Muscle layer of colon (tissue), 2 donors: Measurements from ENCODE around the gene SGSM1.
A peak's percentile ranks its signal among the peaks of the same experiment; 100 is the strongest.

Experiments
- H3K27ac ChIP-seq: one replicate; pipeline ENCODE4 v1.7.0; 2013; ENCODE audit warnings: low read depth, mild to moderate bottlenecking, low read length, moderate library complexity
- H3K27me3 ChIP-seq, 2 donors: one replicate each; pipeline ENCODE4 v1.7.0; 2013; ENCODE audit warnings: low read length in 2 of 2, mild to moderate bottlenecking in 2 of 2; ENCODE audit not compliant: insufficient read depth in 2 of 2, control insufficient read depth in 1 of 2
- H3K36me3 ChIP-seq: one replicate; pipeline ENCODE4 v1.7.0; 2013; ENCODE audit warnings: mild to moderate bottlenecking, low read length; ENCODE audit not compliant: insufficient read depth
- H3K4me1 ChIP-seq: one replicate; pipeline ENCODE4 v1.7.0; 2013; ENCODE audit warnings: mild to moderate bottlenecking, low read length; ENCODE audit not compliant: insufficient read depth
- H3K4me3 ChIP-seq, 2 donors: one replicate each; pipeline ENCODE4 v1.7.0; 2013; ENCODE audit warnings: low read length in 2 of 2, low read depth in 1 of 2, mild to moderate bottlenecking in 1 of 2, moderate library complexity in 1 of 2
- H3K9ac ChIP-seq: one replicate; pipeline ENCODE4 v1.7.0; 2013; ENCODE audit warnings: low read length
- H3K9me3 ChIP-seq: one replicate; pipeline ENCODE4 v1.7.0; 2013; ENCODE audit warnings: mild to moderate bottlenecking, low read length
- donor health status: abdominal sarcoma.
- donor health status: Adenocarcinoma of cecum.

SGSM1 gene

GRCh38 chr22:24809331-24809730 lies 3.3 kb downstream of the SGSM1 start:
- no peaks in the 10 kb centered on the region for H3K27me3 ChIP-seq
- peaks cover 20% of the 10 kb centered on the region for H3K4me1 ChIP-seq
- no peak overlapping the region for H3K4me3 ChIP-seq
- H3K9me3 ChIP-seq, result no peaks in the 10 kb centered on the region
- H3K9ac ChIP-seq, result no peak overlapping the region
- peak overlapping the region; percentile 37 for H3K27ac ChIP-seq
- no peaks in the 10 kb centered on the region for H3K36me3 ChIP-seq

GRCh38 chr22:24810043-24810749 lies 4.2 kb downstream of the SGSM1 start:
- Histone ChIP-seq H3K27ac (no peak overlapping the region), H3K4me3 (no peak overlapping the region), H3K36me3 (no peaks in the 10 kb centered on the region), H3K4me1 (peaks cover 20% of the 10 kb centered on the region), H3K27me3 (no peaks in the 10 kb centered on the region), H3K9ac (no peak overlapping the region), H3K9me3 (no peaks in the 10 kb centered on the region)

GRCh38 chr22:24812950-24813775 lies 7.2 kb downstream of the SGSM1 start:
- Histone ChIP-seq H3K4me3 (no peak overlapping the region), H3K9me3 (no peaks in the 10 kb centered on the region), H3K27ac (no peak overlapping the region), H3K27me3 (no peaks in the 10 kb centered on the region), H3K9ac (no peak overlapping the region), H3K36me3 (no peaks in the 10 kb centered on the region), H3K4me1 (peaks cover 16% of the 10 kb centered on the region)

- Histone ChIP-seq H3K4me3 (no peak overlapping the region), H3K4me1 (peaks cover 15% of the 10 kb centered on the region), H3K27me3 (no peaks in the 10 kb centered on the region), H3K9ac (no peak overlapping the region), H3K36me3 (no peaks in the 10 kb centered on the region), H3K9me3 (no peaks in the 10 kb centered on the region), H3K27ac (no peak overlapping the region)
Observed at GRCh38 chr22:24813861-24814770, 8.1 kb downstream of the SGSM1 start.

GRCh38 chr22:24816806-24817205 lies 10.8 kb downstream of the SGSM1 start:
- Histone ChIP-seq H3K4me1 (peaks cover 17% of the 10 kb centered on the region), H3K36me3 (no peaks in the 10 kb centered on the region), H3K9me3 (no peaks in the 10 kb centered on the region), H3K4me3 (no peak overlapping the region), H3K9ac (no peak overlapping the region), H3K27me3 (no peaks in the 10 kb centered on the region), H3K27ac (no peak overlapping the region)

- Histone ChIP-seq H3K27me3 (no peaks in the 10 kb centered on the region), H3K4me1 (peaks cover 17% of the 10 kb centered on the region), H3K36me3 (no peaks in the 10 kb centered on the region), H3K9me3 (no peaks in the 10 kb centered on the region), H3K9ac (no peak overlapping the region), H3K4me3 (no peak overlapping the region), H3K27ac (no peak overlapping the region)
Observed at GRCh38 chr22:24819487-24819886, 13.5 kb downstream of the SGSM1 start.

GRCh38 chr22:24819911-24820461 lies 14.0 kb downstream of the SGSM1 start:
- no peaks in the 10 kb centered on the region for H3K27me3 ChIP-seq
- H3K36me3 ChIP-seq, result no peaks in the 10 kb centered on the region
- H3K9ac ChIP-seq, result no peak overlapping the region
- no peak overlapping the region for H3K27ac ChIP-seq
- peaks cover 17% of the 10 kb centered on the region for H3K4me1 ChIP-seq
- H3K9me3 ChIP-seq, result no peaks in the 10 kb centered on the region
- H3K4me3 ChIP-seq, result no peak overlapping the region

GRCh38 chr22:24822471-24822870 lies 16.5 kb downstream of the SGSM1 start:
- Histone ChIP-seq H3K9me3 (no peaks in the 10 kb centered on the region), H3K27me3 (no peaks in the 10 kb centered on the region), H3K36me3 (no peaks in the 10 kb centered on the region), H3K27ac (no peak overlapping the region), H3K9ac (no peak overlapping the region), H3K4me3 (no peak overlapping the region), H3K4me1 (peaks cover 13% of the 10 kb centered on the region)

GRCh38 chr22:24823787-24824186 lies 17.8 kb downstream of the SGSM1 start:
- no peaks in the 10 kb centered on the region for H3K36me3 ChIP-seq
- peaks cover 13% of the 10 kb centered on the region for H3K4me1 ChIP-seq

GRCh38 chr22:24824250-24824649 lies 18.2 kb downstream of the SGSM1 start:
- H3K27ac ChIP-seq, result no peak overlapping the region
- no peak overlapping the region for H3K4me3 ChIP-seq
- no peaks in the 10 kb centered on the region for H3K36me3 ChIP-seq
- H3K4me1 ChIP-seq, result peaks cover 13% of the 10 kb centered on the region
- no peaks in the 10 kb centered on the region for H3K27me3 ChIP-seq
- no peak overlapping the region for H3K9ac ChIP-seq
- H3K9me3 ChIP-seq, result no peaks in the 10 kb centered on the region

More at GRCh38 chr22:24823787-24824186, 17.8 kb downstream of the SGSM1 start:
- Histone ChIP-seq H3K9me3 (no peaks in the 10 kb centered on the region), H3K9ac (no peak overlapping the region), H3K27ac (no peak overlapping the region), H3K27me3 (no peaks in the 10 kb centered on the region), H3K4me3 (no peak overlapping the region)

- no peaks in the 10 kb centered on the region for H3K36me3 ChIP-seq
- H3K4me1 ChIP-seq, result peaks cover 8% of the 10 kb centered on the region
- H3K27me3 ChIP-seq, result no peaks in the 10 kb centered on the region
- H3K9ac ChIP-seq, result no peak overlapping the region
- no peak overlapping the region for H3K4me3 ChIP-seq
- no peaks in the 10 kb centered on the region for H3K9me3 ChIP-seq
- H3K27ac ChIP-seq, result no peak overlapping the region
Observed at GRCh38 chr22:24824915-24825314, 18.9 kb downstream of the SGSM1 start.
